ENCODE results near the gene PLA2G6. TPM values are rescaled to one million over a fixed set of nuclear protein-coding genes. Genes with fewer than 3 reads are reported as not detected.

The PLA2G6 gene
- total RNA-seq, 4 donors from 2014 or later = 30.7 to 327 (median 72.3) TPM

GRCh38 chr22:38215156-38216038, 33.8 kb upstream of the PLA2G6 start:
- H3K27ac ChIP-seq = peak overlapping the region in 3 of 4 donors; percentile 16 to 56 (median 50)
- no peaks in the 10 kb centered on the region for H3K36me3 ChIP-seq
- H3K9me3 ChIP-seq = no peaks in the 10 kb centered on the region
- intact Hi-C loops (cut with DNase I; ENCODE audit: low total_unique reads) = no loop called here
- in situ Hi-C loops (cut with MboI; ENCODE audit: low pct_ligation_motif_present in 1 of 4, low pct_unique_long_range_greater_than_20kb in 1 of 4, low sequenced_read_pairs in 3 of 4) = no loop called here
- H3K4me1 ChIP-seq = peaks cover 22 to 34% (median 26%) of the 10 kb centered on the region in 4 donors
- H3K4me3 ChIP-seq = no peak overlapping the region
- TF ChIP-seq EP300 (IDR thresholded peaks at IDR 0.05; ENCODE audit: low read depth) = no peak
- no peak for TF ChIP-seq POLR2AphosphoS5 (IDR thresholded peaks at IDR 0.05)
- TF ChIP-seq CTCF (IDR thresholded peaks at IDR 0.05) = no peak
- TF ChIP-seq POLR2A (IDR thresholded peaks at IDR 0.05) = no peak
- H3K27me3 ChIP-seq = no peaks in the 10 kb centered on the region
- WGBS, 2 donors (ENCODE audit: low coverage in 1 of 2) = 86 to 96% methylated on average over 4 to 11 of the region's 11 CpGs
- no peak for DNase-seq

GRCh38 chr22:38214302-38215056, 32.8 kb upstream of the PLA2G6 start:
- 51% methylated on average over 79 of the region's 81 CpGs; no CpG with 5 or more reads in 1 of the 2 donors for WGBS, 2 donors (ENCODE audit: low coverage in 1 of 2)
- TF ChIP-seq POLR2A (IDR thresholded peaks at IDR 0.05) (no peak), POLR2AphosphoS5 (IDR thresholded peaks at IDR 0.05) (peak in 1 of 3 donors; percentile 12)
- Histone ChIP-seq H3K4me3 (peak overlapping the region in 2 of 4 donors; percentile 3 to 20), H3K9me3 (no peaks in the 10 kb centered on the region), H3K27me3 (no peaks in the 10 kb centered on the region), H3K4me1 (peaks cover 18 to 29% (median 24%) of the 10 kb centered on the region in 4 donors), H3K27ac (peak overlapping the region in 3 of 4 donors; percentile 47 to 56 (median 50)), H3K36me3 (no peaks in the 10 kb centered on the region)
- DNase-seq = peak; percentile 83
- intact Hi-C loops (cut with DNase I; ENCODE audit: low total_unique reads) (no loop called here), in situ Hi-C loops (cut with MboI; ENCODE audit: low pct_ligation_motif_present in 1 of 4, low pct_unique_long_range_greater_than_20kb in 1 of 4, low sequenced_read_pairs in 3 of 4) (no loop called here)

- in situ Hi-C loops (cut with MboI; ENCODE audit: low pct_ligation_motif_present in 1 of 4, low pct_unique_long_range_greater_than_20kb in 1 of 4, low sequenced_read_pairs in 3 of 4) = no loop called here
- Histone ChIP-seq H3K4me3 (peak overlapping the region in 2 of 4 donors; percentile 3 to 20), H3K27ac (peak overlapping the region in 2 of 4 donors; percentile 47 to 56), H3K36me3 (no peaks in the 10 kb centered on the region), H3K9me3 (no peaks in the 10 kb centered on the region), H3K27me3 (no peaks in the 10 kb centered on the region), H3K4me1 (peaks cover 12 to 24% (median 22%) of the 10 kb centered on the region in 4 donors)
- TF ChIP-seq POLR2AphosphoS5 (IDR thresholded peaks at IDR 0.05) (no peak), EP300 (IDR thresholded peaks at IDR 0.05; ENCODE audit: low read depth) (no peak), CTCF (IDR thresholded peaks at IDR 0.05) (no peak), POLR2A (IDR thresholded peaks at IDR 0.05) (no peak)
- intact Hi-C loops (cut with DNase I; ENCODE audit: low total_unique reads) = no loop called here
- WGBS, 2 donors (ENCODE audit: low coverage in 1 of 2) = 55% methylated on average over 8 of the region's 8 CpGs; no CpG with 5 or more reads in 1 of the 2 donors
- no peak for DNase-seq
Observed at GRCh38 chr22:38213990-38214301, 32.3 kb upstream of the PLA2G6 start.

GRCh38 chr22:38213319-38213989, 31.8 kb upstream of the PLA2G6 start:
- WGBS, 2 donors (ENCODE audit: low coverage in 1 of 2) = 85 to 96% methylated on average over 4 to 6 of the region's 6 CpGs
- in situ Hi-C loops (cut with MboI; ENCODE audit: low pct_ligation_motif_present in 1 of 4, low pct_unique_long_range_greater_than_20kb in 1 of 4, low sequenced_read_pairs in 3 of 4) = no loop called here

More at GRCh38 chr22:38213319-38213989, 31.8 kb upstream of the PLA2G6 start:
- DNase-seq = no peak
- no peaks in the 10 kb centered on the region for H3K36me3 ChIP-seq
- H3K27ac ChIP-seq = no peak overlapping the region
- no peaks in the 10 kb centered on the region for H3K27me3 ChIP-seq
- intact Hi-C loops (cut with DNase I; ENCODE audit: low total_unique reads) = no loop called here
- no peak for TF ChIP-seq POLR2A (IDR thresholded peaks at IDR 0.05)
- no peak for TF ChIP-seq POLR2AphosphoS5 (IDR thresholded peaks at IDR 0.05)
- no peak for TF ChIP-seq CTCF (IDR thresholded peaks at IDR 0.05)
- no peak for TF ChIP-seq EP300 (IDR thresholded peaks at IDR 0.05; ENCODE audit: low read depth)
- peaks cover 7 to 19% (median 17%) of the 10 kb centered on the region in 4 donors for H3K4me1 ChIP-seq
- H3K9me3 ChIP-seq = no peaks in the 10 kb centered on the region
- H3K4me3 ChIP-seq = no peak overlapping the region
